ENCODE data around the gene LCTL. TPM values are rescaled to one million over a fixed set of nuclear protein-coding genes. Genes with fewer than 3 reads are reported as not detected.

The LCTL gene
- total and polyA plus RNA-seq, 2 donors (not counting 1 experiment from before 2014, with no cell fraction given), result not detected

GRCh38 chr15:66593219-66593780 lies 27.5 kb upstream of the LCTL start:
- Histone ChIP-seq H3K4me1 (ENCODE audit: control insufficient read depth in 2 of 2, insufficient read depth in 2 of 2, low read length in 2 of 2) (no peaks in the 10 kb centered on the region), H4K20me1 (ENCODE audit: control insufficient read depth, insufficient read depth, low read length, poor library complexity, severe bottlenecking) (no peaks in the 10 kb centered on the region), H3K27me3 (replicated peaks in 1 of 4; ENCODE audit: control extremely low read depth in 1 of 4, control insufficient read depth in 3 of 4, insufficient read depth in 4 of 4, low read length in 3 of 4) (peaks cover 0 to 8% (median 3%) of the 10 kb centered on the region in 4 experiments), H3K9me3 (ENCODE audit: control extremely low read depth in 1 of 3, control insufficient read depth in 2 of 3, insufficient read depth in 1 of 3, low read length in 2 of 3) (peaks cover 0 to 8% (median 0%) of the 10 kb centered on the region in 3 donors), H3K27ac (ENCODE audit: low read length in 2 of 2) (no peak overlapping the region), H3K9ac (ENCODE audit: low read length) (no peak overlapping the region), H2AFZ (ENCODE audit: insufficient read depth, low read depth, low read length, poor library complexity, severe bottlenecking) (no peak overlapping the region), H3K4me3 (ENCODE audit: control extremely low read depth in 1 of 5, extremely low read depth in 1 of 5, insufficient read depth in 1 of 5, low read depth in 2 of 5, low read length in 4 of 5) (no peak overlapping the region), H3K4me2 (replicated peaks; ENCODE audit: low read depth, low read length, poor library complexity, severe bottlenecking) (no peak overlapping the region), H3K36me3 (replicated peaks in 1 of 2; ENCODE audit: control extremely low read depth in 1 of 2, control insufficient read depth in 1 of 2, extremely low read depth in 1 of 2, insufficient read depth in 2 of 2, low read length in 1 of 2) (no peaks in the 10 kb centered on the region), H3K79me2 (ENCODE audit: control insufficient read depth, insufficient read depth, low read length) (no peaks in the 10 kb centered on the region)
- Mint-ChIP-seq H3K4me1 (no peaks in the 10 kb centered on the region), H3K9me3 (ENCODE audit: insufficient read depth) (no peaks in the 10 kb centered on the region), H3K27ac (no peak overlapping the region), H3K4me3 (no peak overlapping the region), H3K27me3 (peaks cover 2% of the 10 kb centered on the region)
- WGBS (ENCODE audit: insufficient coverage), result 96% methylated on average over 2 of the region's 3 CpGs
- POLR2A ChIA-PET, result no interaction called here
- intact Hi-C loops (cut with micrococcal nuclease), result no loop called here
- TF ChIP-seq CTCF (IDR thresholded peaks at IDR 0.05) (no peak), EZH2 (IDR thresholded peaks at IDR 0.05; ENCODE audit: borderline replicate concordance, insufficient read depth, low read depth, low read length, poor library complexity, severe bottlenecking) (no peak)
- ATAC-seq (ENCODE audit: low read depth) (no peak), DNase-seq (no peak)
- CTCF ChIA-PET, result interaction anchor here (0.9 to 1.1 kb wide), 4 partner anchors 13 to 258 kb away, joined by 3 to 6 read pairs (median 4); no protein-coding TSS in a partner anchor

- H3K27ac ChIP-seq (ENCODE audit: low read length in 2 of 2), result no peak overlapping the region
- no peak for ATAC-seq (ENCODE audit: low read depth)
- CTCF ChIA-PET, result interaction anchor here (0.5 to 1.1 kb wide), 4 partner anchors 14 to 263 kb away, joined by 3 to 6 read pairs (median 3); no protein-coding TSS in a partner anchor
- DNase-seq, result no peak
- no peaks in the 10 kb centered on the region for H3K79me2 ChIP-seq (ENCODE audit: control insufficient read depth, insufficient read depth, low read length)
- no peak overlapping the region for H3K4me3 Mint-ChIP-seq
- H3K4me1 ChIP-seq (ENCODE audit: control insufficient read depth in 2 of 2, insufficient read depth in 2 of 2, low read length in 2 of 2), result no peaks in the 10 kb centered on the region
- H3K9me3 Mint-ChIP-seq (ENCODE audit: insufficient read depth), result no peaks in the 10 kb centered on the region
- no peak overlapping the region for H3K27ac Mint-ChIP-seq
- no peaks in the 10 kb centered on the region for H3K4me1 Mint-ChIP-seq
- intact Hi-C loops (cut with micrococcal nuclease), result no loop called here
- H3K36me3 ChIP-seq (replicated peaks in 1 of 2; ENCODE audit: control extremely low read depth in 1 of 2, control insufficient read depth in 1 of 2, extremely low read depth in 1 of 2, insufficient read depth in 2 of 2, low read length in 1 of 2), result no peaks in the 10 kb centered on the region
- no peak overlapping the region for H3K4me3 ChIP-seq (ENCODE audit: control extremely low read depth in 1 of 5, extremely low read depth in 1 of 5, insufficient read depth in 1 of 5, low read depth in 2 of 5, low read length in 4 of 5)
- H3K27me3 ChIP-seq (replicated peaks in 1 of 4; ENCODE audit: control extremely low read depth in 1 of 4, control insufficient read depth in 3 of 4, insufficient read depth in 4 of 4, low read length in 3 of 4), result peaks cover 0 to 14% (median 6%) of the 10 kb centered on the region in 4 experiments
- peaks cover 8% of the 10 kb centered on the region for H3K27me3 Mint-ChIP-seq
- H2AFZ ChIP-seq (ENCODE audit: insufficient read depth, low read depth, low read length, poor library complexity, severe bottlenecking), result no peak overlapping the region
- H3K9ac ChIP-seq (ENCODE audit: low read length), result no peak overlapping the region
- no peak overlapping the region for H3K4me2 ChIP-seq (replicated peaks; ENCODE audit: low read depth, low read length, poor library complexity, severe bottlenecking)
- H3K9me3 ChIP-seq (ENCODE audit: control extremely low read depth in 1 of 3, control insufficient read depth in 2 of 3, insufficient read depth in 1 of 3, low read length in 2 of 3), result peaks cover 0 to 8% (median 0%) of the 10 kb centered on the region in 3 donors
- POLR2A ChIA-PET, result no interaction called here
- H4K20me1 ChIP-seq (ENCODE audit: control insufficient read depth, insufficient read depth, low read length, poor library complexity, severe bottlenecking), result no peaks in the 10 kb centered on the region
- no peak for TF ChIP-seq CTCF (IDR thresholded peaks at IDR 0.05)
- no peak for TF ChIP-seq EZH2 (IDR thresholded peaks at IDR 0.05; ENCODE audit: borderline replicate concordance, insufficient read depth, low read depth, low read length, poor library complexity, severe bottlenecking)
- 92% methylated on average over 10 of the region's 12 CpGs for WGBS (ENCODE audit: insufficient coverage)
Measured at GRCh38 chr15:66592505-66593218, 26.9 kb upstream of the LCTL start.

Measured in B cell (primary cell).